K562 (cell line): ENCODE data around the gene ERAL1. TPM values are rescaled to one million over a fixed set of nuclear protein-coding genes. Genes with fewer than 3 reads are reported as not detected.
A peak's percentile ranks its signal among the peaks of the same experiment; 100 is the strongest.

Experiments
- KDM2B ChIP-seq: fragments of 250-450 bp; sonication (Bioruptor Pico); IDR thresholded peaks from 2 replicates; pipeline ENCODE4 v1.8.0; 2021; ENCODE audit warnings: mild to moderate bottlenecking, moderate library complexity
- MAFF ChIP-seq: IDR thresholded peaks from 2 replicates; pipeline ENCODE4 v1.6.1; 2012; ENCODE audit warnings: low read length, improper control_type of control experiment
- MLX ChIP-seq, 2 experiments: fragments of 450-650 bp in 1 of 2; sonication (generic) in 1 of 2; formaldehyde crosslinking; conservative IDR thresholded peaks; 2 replicates each; pipeline versions ENCODE4 v1.4.0 to v1.8.1; 2020 to 2022; ENCODE audit warnings: mild to moderate bottlenecking in 1 of 2, missing genetic modification reagents in 1 of 2
- NCOA6 ChIP-seq: fragments of 450-650 bp; IDR thresholded peaks from 2 replicates; pipeline ENCODE4 v1.6.1; 2017; ENCODE audit warnings: mild to moderate bottlenecking
- PRMT5 ChIP-seq: sonication (generic); formaldehyde crosslinking; IDR thresholded peaks from 2 replicates; pipeline ENCODE4 v1.5.0; 2020; ENCODE audit warnings: missing genetic modification reagents
- RB1 ChIP-seq: fragments of 450-650 bp; IDR thresholded peaks from 2 replicates; pipeline ENCODE4 v1.6.1; 2017; ENCODE audit warnings: low read depth, mild to moderate bottlenecking
- XRCC4 ChIP-seq: IDR thresholded peaks from one replicate; pipeline ENCODE4 v1.6.1; 2011; ENCODE audit not compliant: insufficient read depth, insufficient read length; ENCODE audit errors: extremely low read depth
- ZKSCAN8 ChIP-seq: fragments of 200-800 bp; sonication (Bioruptor generic); IDR thresholded peaks from 2 replicates; pipeline ENCODE4 v1.6.1; 2016; ENCODE audit warnings: missing genetic modification characterization, missing compliant biosample characterization
- ZNF280A ChIP-seq: fragments of 450-650 bp; IDR thresholded peaks from 2 replicates; pipeline ENCODE4 v1.6.1; 2018; ENCODE audit warnings: mild to moderate bottlenecking, low read depth; ENCODE audit not compliant: partially characterized antibody
- ZNF584 ChIP-seq: fragments of 200-800 bp; sonication (Bioruptor generic); IDR thresholded peaks from 2 replicates; pipeline ENCODE4 v1.6.1; 2016; ENCODE audit warnings: low read depth, mild to moderate bottlenecking, missing genetic modification characterization, missing compliant biosample characterization
- polyA plus RNA-seq, 8 experiments: library from polyadenylated mRNA; depleted of rRNA in 4 of 8; stranded (reverse) in 5 of 8; unstranded in 3 of 8; fragments of >200 nt; fragmentation: Nextera tagmentation in 2 of 8; fragmentation: Illumina TruSeq in 1 of 8; extraction: Ambion mirVana in 2 of 8; extraction: Trizol in 1 of 8; gene quantifications; 2 replicates each; pipeline versions ENCODE4 v1.2.1 to v1.2.3, GENCODE V29; 2011 to 2014; ENCODE audit warnings: inconsistent platforms in 1 of 8, missing spikeins in 1 of 8
- total RNA-seq, 7 experiments: library from RNA; depleted of rRNA in 6 of 7; stranded (reverse); fragments of >200 nt in 6 of 7; fragmentation: Illumina TruSeq in 2 of 7; extraction: Trizol in 2 of 7; gene quantifications; 2 replicates each; pipeline versions ENCODE4 v1.2.1 to v1.2.3, GENCODE V29; 2011 to 2021; ENCODE audit warnings: low replicate concordance in 1 of 7
- TF ChIP-seq, protein P1 (sequence below), 2 experiments: IDR thresholded peaks in 1 of 2; conservative IDR thresholded peaks in 1 of 2; 2 replicates each; pipeline ENCODE4 v1.6.1; 2016; ENCODE audit warnings: low read depth in 2 of 2, mild to moderate bottlenecking in 1 of 2, missing compliant biosample characterization in 1 of 2, missing genetic modification characterization in 1 of 2, moderate library complexity in 1 of 2
- TF ChIP-seq, protein P2 (sequence below): sonication (generic); formaldehyde crosslinking; IDR thresholded peaks from 2 replicates; pipeline ENCODE4 v1.8.1; 2023; ENCODE audit warnings: mild to moderate bottlenecking, missing genetic modification reagents
- TF ChIP-seq, protein P3 (sequence below): fragments of 250-450 bp; sonication (Bioruptor Pico); IDR thresholded peaks from 2 replicates; pipeline ENCODE4 v1.8.0; 2022; ENCODE audit warnings: moderate library complexity, mild to moderate bottlenecking, inconsistent platforms
- TF ChIP-seq, protein P4 (sequence below): IDR thresholded peaks from 2 replicates; pipeline ENCODE4 v1.6.1; 2012; ENCODE audit warnings: low read depth, low read length, improper control_type of control experiment, borderline replicate concordance

The ERAL1 gene
- total and polyA plus RNA-seq, 9 of the 15 experiments (the other 6 are each of a cell fraction or from before 2014, with no cell fraction given) = 37.5 to 351 (median 106) TPM

DNA sequence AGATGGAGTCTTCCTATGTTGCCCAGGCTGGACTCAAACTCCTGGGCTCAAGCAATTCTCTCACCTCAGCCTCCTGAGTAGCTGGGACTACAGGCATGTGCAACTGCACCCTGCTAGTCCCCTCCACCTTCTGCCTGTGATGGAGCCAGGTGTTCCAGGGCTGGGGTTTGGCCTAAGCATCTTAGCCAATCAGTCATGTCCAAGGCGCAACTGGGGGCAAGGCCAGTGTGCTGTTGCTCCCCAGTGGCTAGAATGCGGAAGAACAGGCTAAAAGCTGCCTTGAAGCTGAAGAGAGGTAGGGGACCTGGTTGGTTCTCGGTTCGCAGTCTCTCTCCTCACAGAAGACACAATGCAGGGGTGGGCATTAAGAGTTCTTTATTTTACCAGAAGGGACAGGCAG is 24.2 kb downstream of the ERAL1 start (continued):
- TF ChIP-seq, protein P1, sequence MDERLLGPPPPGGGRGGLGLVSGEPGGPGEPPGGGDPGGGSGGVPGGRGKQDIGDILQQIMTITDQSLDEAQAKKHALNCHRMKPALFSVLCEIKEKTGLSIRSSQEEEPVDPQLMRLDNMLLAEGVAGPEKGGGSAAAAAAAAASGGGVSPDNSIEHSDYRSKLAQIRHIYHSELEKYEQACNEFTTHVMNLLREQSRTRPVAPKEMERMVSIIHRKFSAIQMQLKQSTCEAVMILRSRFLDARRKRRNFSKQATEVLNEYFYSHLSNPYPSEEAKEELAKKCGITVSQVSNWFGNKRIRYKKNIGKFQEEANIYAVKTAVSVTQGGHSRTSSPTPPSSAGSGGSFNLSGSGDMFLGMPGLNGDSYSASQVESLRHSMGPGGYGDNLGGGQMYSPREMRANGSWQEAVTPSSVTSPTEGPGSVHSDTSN (CRISPR knock-in tag; IDR thresholded peaks at IDR 0.05; ENCODE audit: low read depth) = no peak
- TF ChIP-seq, protein P1 (tag; conservative IDR thresholded peaks at IDR 0.05; ENCODE audit: low read depth) = peak; percentile 41
- TF ChIP-seq, protein P2, sequence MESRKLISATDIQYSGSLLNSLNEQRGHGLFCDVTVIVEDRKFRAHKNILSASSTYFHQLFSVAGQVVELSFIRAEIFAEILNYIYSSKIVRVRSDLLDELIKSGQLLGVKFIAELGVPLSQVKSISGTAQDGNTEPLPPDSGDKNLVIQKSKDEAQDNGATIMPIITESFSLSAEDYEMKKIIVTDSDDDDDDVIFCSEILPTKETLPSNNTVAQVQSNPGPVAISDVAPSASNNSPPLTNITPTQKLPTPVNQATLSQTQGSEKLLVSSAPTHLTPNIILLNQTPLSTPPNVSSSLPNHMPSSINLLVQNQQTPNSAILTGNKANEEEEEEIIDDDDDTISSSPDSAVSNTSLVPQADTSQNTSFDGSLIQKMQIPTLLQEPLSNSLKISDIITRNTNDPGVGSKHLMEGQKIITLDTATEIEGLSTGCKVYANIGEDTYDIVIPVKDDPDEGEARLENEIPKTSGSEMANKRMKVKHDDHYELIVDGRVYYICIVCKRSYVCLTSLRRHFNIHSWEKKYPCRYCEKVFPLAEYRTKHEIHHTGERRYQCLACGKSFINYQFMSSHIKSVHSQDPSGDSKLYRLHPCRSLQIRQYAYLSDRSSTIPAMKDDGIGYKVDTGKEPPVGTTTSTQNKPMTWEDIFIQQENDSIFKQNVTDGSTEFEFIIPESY = no peak
- TF ChIP-seq ZKSCAN8 (no peak), NCOA6 (no peak), RB1 (peak; percentile 61), PRMT5 (CRISPR knock-in tag) (no peak), MLX (CRISPR knock-in tag; conservative IDR thresholded peaks at IDR 0.05) (no peak), ZNF280A (no peak), ZNF584 (CRISPR knock-in tag) (no peak), KDM2B (CRISPR knock-in tag) (no peak), MAFF (no peak), XRCC4 (no peak)
- TF ChIP-seq, protein P3, sequence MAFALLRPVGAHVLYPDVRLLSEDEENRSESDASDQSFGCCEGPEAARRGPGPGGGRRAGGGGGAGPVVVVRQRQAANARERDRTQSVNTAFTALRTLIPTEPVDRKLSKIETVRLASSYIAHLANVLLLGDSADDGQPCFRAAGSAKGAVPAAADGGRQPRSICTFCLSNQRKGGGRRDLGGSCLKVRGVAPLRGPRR (CRISPR knock-in tag) = peak; percentile 72; the same call in 1 of the 2 replicates
- TF ChIP-seq, protein P4, sequence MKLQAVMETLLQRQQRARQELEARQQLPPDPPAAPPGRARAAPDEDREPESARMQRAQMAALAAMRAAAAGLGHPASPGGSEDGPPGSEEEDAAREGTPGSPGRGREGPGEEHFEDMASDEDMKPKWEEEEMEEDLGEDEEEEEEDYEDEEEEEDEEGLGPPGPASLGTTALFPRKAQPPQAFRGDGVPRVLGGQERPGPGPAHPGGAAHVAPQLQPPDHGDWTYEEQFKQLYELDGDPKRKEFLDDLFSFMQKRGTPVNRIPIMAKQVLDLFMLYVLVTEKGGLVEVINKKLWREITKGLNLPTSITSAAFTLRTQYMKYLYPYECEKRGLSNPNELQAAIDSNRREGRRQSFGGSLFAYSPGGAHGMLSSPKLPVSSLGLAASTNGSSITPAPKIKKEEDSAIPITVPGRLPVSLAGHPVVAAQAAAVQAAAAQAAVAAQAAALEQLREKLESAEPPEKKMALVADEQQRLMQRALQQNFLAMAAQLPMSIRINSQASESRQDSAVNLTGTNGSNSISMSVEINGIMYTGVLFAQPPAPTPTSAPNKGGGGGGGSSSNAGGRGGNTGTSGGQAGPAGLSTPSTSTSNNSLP = no peak
